Esophagus muscularis mucosa (tissue), 4 donors: ENCODE measurements around the gene PPP1R37. TPM values are rescaled to one million over a fixed set of nuclear protein-coding genes. Genes with fewer than 3 reads are reported as not detected.

Experiments
- DNase-seq: peaks from one replicate; pipeline ENCODE4 v3.0.0-alpha.2; 2017; ENCODE audit errors: extremely low spot score
- H3K27ac ChIP-seq, 4 donors: fragments of 200-600 bp; sonication (generic); replicated peaks in 1 of 4; 1 replicate in 3 of 4; 2 replicates in 1 of 4; pipeline ENCODE4 v1.5.1; 2016 to 2019; ENCODE audit warnings: mild to moderate bottlenecking in 1 of 4
- H3K27me3 ChIP-seq, 4 donors: fragments of 200-600 bp; sonication (generic); one replicate each; pipeline versions ENCODE4 v1.5.1 to v1.6.0; 2016 to 2019
- H3K36me3 ChIP-seq, 4 donors: fragments of 200-600 bp; sonication (generic); one replicate each; pipeline ENCODE4 v1.5.1; 2016 to 2019
- H3K4me1 ChIP-seq, 4 donors: fragments of 200-600 bp; sonication (generic); one replicate each; pipeline ENCODE4 v1.5.1; 2016 to 2019
- H3K4me3 ChIP-seq, 4 donors: fragments of 200-600 bp; sonication (generic); 1 replicate in 2 of 4; 2 replicates in 2 of 4; pipeline ENCODE4 v1.5.1; 2016 to 2019; ENCODE audit warnings: mild to moderate bottlenecking in 4 of 4, moderate library complexity in 1 of 4
- H3K9me3 ChIP-seq, 4 donors: fragments of 200-600 bp; sonication (generic); 1 replicate in 3 of 4; 2 replicates in 1 of 4; pipeline ENCODE4 v1.5.1; 2016 to 2019
- EP300 ChIP-seq: sonication (generic); formaldehyde crosslinking; IDR thresholded peaks from one replicate; pipeline ENCODE4 v1.6.1; 2017; ENCODE audit warnings: antibody characterized with exemption
- POLR2A ChIP-seq: fragments of 450-650 bp; IDR thresholded peaks from one replicate; pipeline ENCODE4 v1.6.1; 2017; ENCODE audit warnings: antibody characterized with exemption, moderate library complexity, mild to moderate bottlenecking, low read depth
- POLR2AphosphoS5 ChIP-seq, 2 donors: sonication (generic); formaldehyde crosslinking; IDR thresholded peaks; one replicate each; pipeline ENCODE4 v1.6.1; 2017; ENCODE audit warnings: antibody characterized with exemption in 2 of 2
- WGBS: methylation state at CpG from one replicate; pipeline ENCODE4 v1.1.5; 2018; 5-methylcytosine and 5-hydroxymethylcytosine counted together
- intact Hi-C: fragments of 100-400 bp; cut with DNase I; formaldehyde crosslinking; loops from one replicate; pipeline ENCODE4 v1.15.1; 2023
- total RNA-seq, 4 donors: library from RNA; depleted of rRNA; stranded (reverse); fragments of >200 nt; gene quantifications; one replicate each; pipeline versions ENCODE4 v1.1.0 to v1.2.1, GENCODE V29; 2016
- TF ChIP-seq, protein P1 (sequence below), 3 experiments: fragments of 200-600 bp in 2 of 3; fragments of 450-650 bp in 1 of 3; sonication (generic) in 2 of 3; IDR thresholded peaks; one replicate each; pipeline ENCODE4 v1.5.1; 2017 to 2019; ENCODE audit warnings: antibody characterized with exemption in 3 of 3, mild to moderate bottlenecking in 2 of 3, moderate library complexity in 1 of 3

PPP1R37 gene
- total RNA-seq, 4 donors from 2014 or later, result 21.0 to 46.7 (median 28.3) TPM

DNA sequence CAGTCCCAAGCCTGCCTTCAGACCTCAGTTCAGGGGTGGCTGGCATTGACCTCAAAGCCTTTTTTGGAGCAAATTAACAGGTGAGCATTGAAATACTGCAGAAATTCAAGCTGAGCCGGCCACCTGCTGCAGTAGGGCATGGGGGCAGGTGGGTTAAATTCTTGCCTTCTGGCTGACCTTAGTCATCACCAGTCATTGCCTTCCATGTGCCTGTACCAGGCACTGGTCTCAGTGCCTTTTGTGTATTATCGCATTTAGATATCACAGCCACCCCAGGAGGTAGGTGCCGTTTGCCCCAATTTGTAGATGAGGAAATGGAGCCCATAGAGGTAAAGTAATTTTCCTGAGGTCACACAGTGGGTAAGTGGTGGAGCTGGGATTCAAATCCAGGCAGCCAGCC, 7.2 kb downstream of the PPP1R37 start:
- H3K4me3 ChIP-seq, result no peak overlapping the region
- TF ChIP-seq, protein P1, sequence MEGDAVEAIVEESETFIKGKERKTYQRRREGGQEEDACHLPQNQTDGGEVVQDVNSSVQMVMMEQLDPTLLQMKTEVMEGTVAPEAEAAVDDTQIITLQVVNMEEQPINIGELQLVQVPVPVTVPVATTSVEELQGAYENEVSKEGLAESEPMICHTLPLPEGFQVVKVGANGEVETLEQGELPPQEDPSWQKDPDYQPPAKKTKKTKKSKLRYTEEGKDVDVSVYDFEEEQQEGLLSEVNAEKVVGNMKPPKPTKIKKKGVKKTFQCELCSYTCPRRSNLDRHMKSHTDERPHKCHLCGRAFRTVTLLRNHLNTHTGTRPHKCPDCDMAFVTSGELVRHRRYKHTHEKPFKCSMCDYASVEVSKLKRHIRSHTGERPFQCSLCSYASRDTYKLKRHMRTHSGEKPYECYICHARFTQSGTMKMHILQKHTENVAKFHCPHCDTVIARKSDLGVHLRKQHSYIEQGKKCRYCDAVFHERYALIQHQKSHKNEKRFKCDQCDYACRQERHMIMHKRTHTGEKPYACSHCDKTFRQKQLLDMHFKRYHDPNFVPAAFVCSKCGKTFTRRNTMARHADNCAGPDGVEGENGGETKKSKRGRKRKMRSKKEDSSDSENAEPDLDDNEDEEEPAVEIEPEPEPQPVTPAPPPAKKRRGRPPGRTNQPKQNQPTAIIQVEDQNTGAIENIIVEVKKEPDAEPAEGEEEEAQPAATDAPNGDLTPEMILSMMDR (IDR thresholded peaks at IDR 0.05), result no peak
- TF ChIP-seq POLR2AphosphoS5 (IDR thresholded peaks at IDR 0.05) (no peak), EP300 (no peak), POLR2A (no peak)
- DNase-seq, result no peak
- intact Hi-C loops, result no loop called here
- H3K4me1 ChIP-seq, result peaks cover 71 to 99% (median 85%) of the 10 kb centered on the region in 4 donors
- H3K9me3 ChIP-seq, result no peaks in the 10 kb centered on the region
- no peaks in the 10 kb centered on the region for H3K27me3 ChIP-seq
- H3K36me3 ChIP-seq, result peaks cover 0 to 6% (median 0%) of the 10 kb centered on the region in 4 donors
- peak overlapping the region in 1 of 4 donors; percentile 57 for H3K27ac ChIP-seq
- 100% methylated on average over 1 of the region's 3 CpGs for WGBS

DNA sequence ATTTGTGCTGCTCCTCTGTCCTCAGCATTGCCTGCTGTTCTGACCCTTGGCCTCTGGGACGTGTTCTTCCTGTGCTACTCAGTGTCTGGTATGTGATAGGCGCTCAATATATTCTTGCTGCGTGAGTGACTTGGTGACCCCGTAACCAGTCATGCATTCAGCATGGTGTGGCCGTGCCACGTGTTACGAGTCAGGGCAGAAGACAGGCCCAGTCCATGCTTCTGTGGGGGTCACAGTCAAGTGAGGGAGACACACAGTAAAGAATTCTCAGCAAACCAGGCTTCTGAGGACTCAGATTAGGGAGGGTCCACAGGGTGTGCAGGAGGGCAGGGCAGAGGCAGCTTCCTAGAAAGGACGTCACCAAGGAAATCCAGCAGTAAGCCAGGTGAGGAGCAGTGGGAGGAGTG, 7.9 kb downstream of the PPP1R37 start:
- no peaks in the 10 kb centered on the region for H3K9me3 ChIP-seq
- intact Hi-C loops, result no loop called here
- H3K27ac ChIP-seq, result no peak overlapping the region
- no peaks in the 10 kb centered on the region for H3K27me3 ChIP-seq
- peaks cover 64 to 98% (median 78%) of the 10 kb centered on the region in 4 donors for H3K4me1 ChIP-seq
- peaks cover 0 to 6% (median 0%) of the 10 kb centered on the region in 4 donors for H3K36me3 ChIP-seq
- DNase-seq, result no peak
- no peak overlapping the region for H3K4me3 ChIP-seq
- 74% methylated on average over 7 of the region's 8 CpGs for WGBS
- no peak for TF ChIP-seq EP300
- no peak for TF ChIP-seq POLR2AphosphoS5 (IDR thresholded peaks at IDR 0.05)
- TF ChIP-seq, protein P1 (IDR thresholded peaks at IDR 0.05), result no peak

GRCh38 chr19:45101806-45102205, 8.8 kb downstream of the PPP1R37 start:
- H3K27me3 ChIP-seq, result no peaks in the 10 kb centered on the region
- TF ChIP-seq POLR2AphosphoS5 (IDR thresholded peaks at IDR 0.05) (no peak), POLR2A (no peak), EP300 (no peak)
- TF ChIP-seq, protein P1 (IDR thresholded peaks at IDR 0.05), result no peak
- H3K4me3 ChIP-seq, result no peak overlapping the region
- no peaks in the 10 kb centered on the region for H3K9me3 ChIP-seq
- H3K36me3 ChIP-seq, result peaks cover 0 to 6% (median 0%) of the 10 kb centered on the region in 4 donors
- intact Hi-C loops, result no loop called here
- peaks cover 57 to 88% (median 69%) of the 10 kb centered on the region in 4 donors for H3K4me1 ChIP-seq
- no peak overlapping the region for H3K27ac ChIP-seq
- no peak for DNase-seq
- 85% methylated on average over 8 of the region's 8 CpGs for WGBS

GRCh38 chr19:45102481-45102880, 9.5 kb downstream of the PPP1R37 start:
- H3K4me1 ChIP-seq, result peaks cover 53 to 81% (median 62%) of the 10 kb centered on the region in 4 donors
- no peaks in the 10 kb centered on the region for H3K9me3 ChIP-seq
- H3K36me3 ChIP-seq, result peaks cover 0 to 6% (median 0%) of the 10 kb centered on the region in 4 donors
- intact Hi-C loops, result no loop called here
- TF ChIP-seq POLR2A, result no peak
- TF ChIP-seq POLR2AphosphoS5 (IDR thresholded peaks at IDR 0.05), result no peak
- TF ChIP-seq, protein P1 (IDR thresholded peaks at IDR 0.05), result no peak
- TF ChIP-seq EP300, result no peak
- H3K4me3 ChIP-seq, result no peak overlapping the region
- 99% methylated on average over 6 of the region's 7 CpGs for WGBS
- DNase-seq, result no peak
- no peaks in the 10 kb centered on the region for H3K27me3 ChIP-seq
- no peak overlapping the region for H3K27ac ChIP-seq

DNA sequence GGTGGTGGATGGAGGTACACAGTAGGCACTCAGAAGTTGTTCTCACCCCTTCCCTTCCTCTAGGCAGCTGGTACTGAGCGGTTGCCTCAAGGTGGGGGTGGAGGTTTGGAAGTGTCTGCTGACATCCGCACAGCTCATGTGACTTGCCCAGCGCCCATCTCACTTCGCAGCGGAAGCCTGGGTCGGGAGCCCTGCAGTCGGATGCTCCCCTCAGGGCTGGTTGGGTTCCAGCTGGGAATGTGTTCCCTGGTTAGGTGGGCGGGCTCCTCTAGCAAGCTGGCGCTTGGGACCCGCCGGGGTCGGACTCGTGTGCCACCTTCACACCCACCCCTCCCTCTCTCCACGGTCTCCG, 10.2 kb downstream of the PPP1R37 start:
- TF ChIP-seq POLR2AphosphoS5 (IDR thresholded peaks at IDR 0.05), result peak in 1 of 2 donors; percentile 36
- no peak for TF ChIP-seq POLR2A
- H3K27me3 ChIP-seq, result no peaks in the 10 kb centered on the region
- no peak for DNase-seq
- H3K4me3 ChIP-seq, result peak overlapping the region in 3 of 4 donors; percentile 15 to 40 (median 30)
- no peaks in the 10 kb centered on the region for H3K9me3 ChIP-seq
- peaks cover 46 to 75% (median 56%) of the 10 kb centered on the region in 4 donors for H3K4me1 ChIP-seq
- intact Hi-C loops, result no loop called here
- peaks cover 0 to 6% (median 0%) of the 10 kb centered on the region in 4 donors for H3K36me3 ChIP-seq
- H3K27ac ChIP-seq, result peak overlapping the region in 1 of 4 donors; percentile 31
- WGBS, result 28% methylated on average over 13 of the region's 15 CpGs
